NT2/D1 (cell line): ENCODE measurements around the gene OGFR.

Experiments
- DNase-seq: peaks from one replicate; pipeline ENCODE4 v3.0.0-alpha.2; 2011; ENCODE audit warnings: low read depth, low spot score
- H3K27me3 ChIP-seq: 2 replicates; pipeline ENCODE4 v1.6.0; 2011; ENCODE audit warnings: mild to moderate bottlenecking; ENCODE audit not compliant: insufficient read length, insufficient read depth
- H3K36me3 ChIP-seq: 2 replicates; pipeline ENCODE4 v1.6.1; 2011; ENCODE audit warnings: mild to moderate bottlenecking, low read length, mixed read lengths; ENCODE audit not compliant: insufficient read depth, insufficient read length
- H3K4me1 ChIP-seq: 2 replicates; pipeline ENCODE4 v1.5.1; 2011; ENCODE audit not compliant: insufficient read depth, insufficient read length
- H3K4me3 ChIP-seq: 2 replicates; pipeline ENCODE4 v1.5.1; 2011; ENCODE audit warnings: low read depth; ENCODE audit not compliant: insufficient read length
- H3K9ac ChIP-seq: 2 replicates; pipeline ENCODE4 v1.6.0; 2011; ENCODE audit warnings: low read depth; ENCODE audit not compliant: insufficient read length
- H3K9me3 ChIP-seq: 2 replicates; pipeline ENCODE4 v1.5.1; 2011; ENCODE audit warnings: mild to moderate bottlenecking, low read length; ENCODE audit not compliant: insufficient read depth
- SUZ12 ChIP-seq: IDR thresholded peaks from 2 replicates; pipeline ENCODE4 v1.6.1; 2011; ENCODE audit not compliant: insufficient read length, insufficient read depth; ENCODE audit errors: extremely low read depth
- YY1 ChIP-seq: IDR thresholded peaks from 2 replicates; pipeline ENCODE4 v1.6.1; 2011; ENCODE audit not compliant: insufficient read length, insufficient read depth
- ZNF274 ChIP-seq: IDR thresholded peaks from 2 replicates; pipeline ENCODE4 v1.6.1; 2011; ENCODE audit warnings: mild to moderate bottlenecking, low read depth, low read length

The OGFR gene

GRCh38 chr20:62829231-62830230, 24.9 kb downstream of the OGFR start:
- Histone ChIP-seq H3K4me1 (peaks cover 50% of the 10 kb centered on the region), H3K4me3 (no peak overlapping the region), H3K36me3 (peaks cover 87% of the 10 kb centered on the region), H3K27me3 (no peaks in the 10 kb centered on the region), H3K9me3 (no peaks in the 10 kb centered on the region), H3K9ac (peak overlapping the region; percentile 42)
- no peak for DNase-seq
- TF ChIP-seq YY1 (no peak), ZNF274 (no peak), SUZ12 (no peak)

GRCh38 chr20:62830251-62830650, 25.6 kb downstream of the OGFR start:
- H3K4me3 ChIP-seq = no peak overlapping the region
- H3K9ac ChIP-seq = no peak overlapping the region
- TF ChIP-seq YY1 (no peak), SUZ12 (no peak), ZNF274 (no peak)
- H3K27me3 ChIP-seq = no peaks in the 10 kb centered on the region
- no peaks in the 10 kb centered on the region for H3K9me3 ChIP-seq
- no peak for DNase-seq
- peaks cover 44% of the 10 kb centered on the region for H3K4me1 ChIP-seq
- H3K36me3 ChIP-seq = peaks cover 89% of the 10 kb centered on the region

DNA sequence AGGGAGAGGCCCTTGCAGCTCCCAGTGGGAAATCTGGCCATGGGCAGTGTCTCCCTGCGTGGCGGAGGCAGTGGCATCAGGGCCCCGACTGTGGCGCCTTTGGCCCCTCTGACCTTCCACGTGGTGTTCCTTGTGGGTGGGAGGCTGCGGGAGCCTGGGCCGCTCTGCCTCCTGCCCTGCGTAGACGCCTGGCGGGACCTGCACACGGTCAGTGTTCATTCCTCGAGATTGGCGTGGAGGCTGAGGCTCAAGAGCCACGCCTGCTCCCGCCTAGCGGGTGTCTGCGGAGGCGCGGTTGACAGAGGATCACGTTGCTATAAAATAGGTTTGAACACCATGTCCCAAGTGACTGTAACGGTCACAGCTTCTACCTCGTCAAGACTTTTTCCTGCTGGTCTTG, 26.2 kb downstream of the OGFR start:
- no peak overlapping the region for H3K4me3 ChIP-seq
- no peaks in the 10 kb centered on the region for H3K9me3 ChIP-seq
- peaks cover 39% of the 10 kb centered on the region for H3K4me1 ChIP-seq
- TF ChIP-seq ZNF274 = no peak
- no peaks in the 10 kb centered on the region for H3K27me3 ChIP-seq
- peaks cover 89% of the 10 kb centered on the region for H3K36me3 ChIP-seq
- no peak overlapping the region for H3K9ac ChIP-seq
- no peak for DNase-seq

DNA sequence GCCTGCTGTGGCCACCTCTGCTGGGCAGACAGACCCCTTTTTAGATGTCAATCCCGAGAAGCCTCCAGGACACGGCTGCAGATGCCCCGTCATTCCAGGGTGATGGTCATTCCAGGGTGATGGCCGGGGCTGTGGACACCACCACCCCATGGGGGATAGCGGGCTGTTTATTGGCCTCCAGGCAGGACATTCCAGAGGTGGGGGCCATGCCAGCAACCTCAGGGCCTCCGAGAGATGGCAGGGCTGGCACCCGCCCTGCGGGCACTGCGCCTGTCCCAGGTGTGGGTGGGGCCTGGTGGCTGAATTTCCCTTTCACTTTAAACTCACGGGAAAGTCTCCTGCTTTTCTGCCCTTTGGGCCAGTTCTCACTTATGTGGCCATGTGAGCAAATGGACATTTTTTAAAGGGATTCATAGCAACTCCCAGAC, 26.7 kb downstream of the OGFR start:
- TF ChIP-seq SUZ12 (no peak), ZNF274 (no peak), YY1 (no peak)
- Histone ChIP-seq H3K4me1 (peaks cover 38% of the 10 kb centered on the region), H3K9me3 (no peaks in the 10 kb centered on the region), H3K27me3 (no peaks in the 10 kb centered on the region), H3K36me3 (peaks cover 89% of the 10 kb centered on the region), H3K4me3 (no peak overlapping the region), H3K9ac (no peak overlapping the region)
- no peak for DNase-seq

- Histone ChIP-seq H3K9me3 (no peaks in the 10 kb centered on the region), H3K27me3 (no peaks in the 10 kb centered on the region), H3K9ac (no peak overlapping the region), H3K4me1 (peaks cover 39% of the 10 kb centered on the region), H3K4me3 (no peak overlapping the region), H3K36me3 (peaks cover 89% of the 10 kb centered on the region)
- no peak for TF ChIP-seq YY1
- no peak for TF ChIP-seq ZNF274
- TF ChIP-seq SUZ12 = no peak
- no peak for DNase-seq
These were observed 27.2 kb downstream of the OGFR start for GRCh38 chr20:62831854-62832211.

DNA sequence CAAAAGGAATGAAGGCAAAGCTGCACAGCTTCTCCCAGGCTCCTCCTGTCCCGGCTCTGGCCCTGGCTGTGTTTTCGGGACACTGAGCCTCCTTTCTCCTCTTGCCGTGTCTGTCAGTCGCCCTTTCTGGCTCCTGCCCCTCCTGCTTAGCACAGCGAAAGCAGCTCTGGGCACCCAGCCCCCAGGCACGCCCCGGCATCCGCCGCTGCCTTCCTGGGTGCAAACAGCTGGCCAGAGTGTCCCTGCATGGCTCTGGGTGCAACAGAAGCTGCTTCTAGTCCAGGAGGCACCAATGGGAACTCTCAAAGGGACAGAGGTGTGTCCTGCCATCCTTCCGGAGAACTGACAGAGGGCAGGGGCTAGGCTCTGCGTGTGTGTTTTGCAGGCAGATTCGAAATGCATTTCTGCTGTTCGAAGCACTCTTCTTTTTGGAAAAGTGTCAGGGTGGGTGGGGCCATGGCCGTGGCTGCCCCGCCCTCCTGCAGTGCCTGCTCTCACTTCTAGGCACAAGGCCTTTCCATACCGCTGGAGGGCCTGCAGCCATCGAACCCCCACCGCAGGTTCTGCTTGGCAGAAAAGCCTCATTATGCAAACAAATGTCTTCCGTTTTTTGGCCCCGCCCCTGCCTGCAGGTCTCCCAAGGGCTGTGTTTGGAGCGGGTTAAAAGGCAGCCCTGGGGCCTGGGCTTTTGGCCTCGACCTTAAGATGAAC, 27.7 kb downstream of the OGFR start:
- Histone ChIP-seq H3K9ac (no peak overlapping the region), H3K36me3 (peaks cover 89% of the 10 kb centered on the region)

GRCh38 chr20:62832951-62833391, 28.3 kb downstream of the OGFR start:
- peak overlapping the region; percentile 43 for H3K9ac ChIP-seq
- peaks cover 88% of the 10 kb centered on the region for H3K36me3 ChIP-seq
- peak overlapping the region; percentile 19 for H3K4me3 ChIP-seq
- no peak for DNase-seq
- peaks cover 34% of the 10 kb centered on the region for H3K4me1 ChIP-seq
- H3K9me3 ChIP-seq = no peaks in the 10 kb centered on the region
- H3K27me3 ChIP-seq = no peaks in the 10 kb centered on the region
- no peak for TF ChIP-seq ZNF274
- no peak for TF ChIP-seq SUZ12
- no peak for TF ChIP-seq YY1

More for the DNA sequence above, 27.7 kb downstream of the OGFR start:
- H3K4me1 ChIP-seq = peaks cover 38% of the 10 kb centered on the region
- no peaks in the 10 kb centered on the region for H3K27me3 ChIP-seq
- no peak overlapping the region for H3K4me3 ChIP-seq
- DNase-seq = peak; percentile 57
- H3K9me3 ChIP-seq = no peaks in the 10 kb centered on the region
- TF ChIP-seq SUZ12 = no peak
- TF ChIP-seq YY1 = no peak
- TF ChIP-seq ZNF274 = no peak
